Right ventricle myocardium inferior (tissue), 1 donor: Measurements from ENCODE around the gene SLFN12L. TPM values are rescaled to one million over a fixed set of nuclear protein-coding genes. Genes with fewer than 3 reads are reported as not detected.
"Not testable (repeated sequence)": the region's sequence is repeated elsewhere in the genome, so short reads cannot be mapped to it uniquely, and the experiment has no call there.

Experiments
- ATAC-seq: fragments of 200-7000 bp; cut with Tn5 transposase; one replicate; pipeline ENCODE4 v1.9.1; 2020; ENCODE audit warnings: mild to moderate bottlenecking, moderate library complexity
- DNase-seq: peaks from one replicate; pipeline ENCODE4 v3.0.0; 2021; ENCODE audit errors: missing footprints
- intact Hi-C: fragments of 100-400 bp; cut with DNase I; formaldehyde crosslinking; loops from one replicate; pipeline ENCODE4 v1.11.0; 2022
- total RNA-seq: library from RNA; stranded (reverse); fragmentation: NEBNext Ultra II Directional; extraction: Animal tissue kit (Norgen Biotek cat#: 25700); gene quantifications from one replicate; pipeline ENCODE4 v1.2.1, GENCODE V29; 2021
- donor health status: DM: no; HTN: yes; CAD: no; lungs with severe emphysema.

Gene SLFN12L
- total RNA-seq, 1 donor from 2014 or later, result 0.32 TPM

DNA sequence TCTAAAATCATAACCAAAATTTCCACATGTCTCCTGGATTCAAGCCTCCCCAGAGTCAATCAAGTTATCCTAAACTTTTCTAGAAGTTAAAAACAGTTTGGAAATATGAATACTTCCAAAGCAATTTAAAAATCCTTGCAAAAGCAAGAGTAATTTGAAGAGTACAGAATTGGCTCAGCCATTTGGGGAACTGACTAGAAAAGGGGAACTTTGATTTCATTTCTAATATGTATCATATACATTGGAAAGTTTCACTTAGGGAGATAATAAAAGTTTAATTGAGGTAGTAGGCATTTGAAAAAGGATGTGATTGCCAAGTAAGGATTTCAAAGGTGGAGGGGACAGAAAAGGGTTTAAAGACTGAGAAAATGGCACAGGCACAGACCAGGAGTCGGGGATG lies 9.0 kb upstream of the SLFN12L start:
- intact Hi-C loops, result no loop called here
- ATAC-seq (no peak), DNase-seq (no peak)

DNA sequence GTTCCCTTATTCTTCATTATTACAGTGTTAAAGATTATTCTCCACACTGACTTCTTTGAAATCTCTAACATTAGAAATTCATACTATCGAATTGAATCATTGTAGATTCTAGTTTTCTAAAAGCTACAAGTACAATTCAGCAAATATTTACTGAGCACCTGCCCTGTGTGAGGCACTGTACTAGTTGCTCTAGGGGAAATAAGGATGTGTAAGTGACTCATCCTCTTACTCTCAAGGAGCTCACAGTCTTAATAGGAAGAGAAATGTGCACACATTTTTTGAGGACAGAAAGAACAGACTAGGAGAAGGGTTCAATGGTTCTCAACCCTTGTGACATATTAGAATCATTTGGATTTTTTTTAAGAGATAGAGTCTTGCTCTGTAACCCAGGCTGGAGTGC lies 7.7 kb upstream of the SLFN12L start:
- intact Hi-C loops, result no loop called here
- ATAC-seq (no peak), DNase-seq (no peak)

GRCh38 chr17:35543856-35544255 lies 6.4 kb upstream of the SLFN12L start:
- intact Hi-C loops, result no loop called here
- DNase-seq, result no peak
- no peak for ATAC-seq

DNA sequence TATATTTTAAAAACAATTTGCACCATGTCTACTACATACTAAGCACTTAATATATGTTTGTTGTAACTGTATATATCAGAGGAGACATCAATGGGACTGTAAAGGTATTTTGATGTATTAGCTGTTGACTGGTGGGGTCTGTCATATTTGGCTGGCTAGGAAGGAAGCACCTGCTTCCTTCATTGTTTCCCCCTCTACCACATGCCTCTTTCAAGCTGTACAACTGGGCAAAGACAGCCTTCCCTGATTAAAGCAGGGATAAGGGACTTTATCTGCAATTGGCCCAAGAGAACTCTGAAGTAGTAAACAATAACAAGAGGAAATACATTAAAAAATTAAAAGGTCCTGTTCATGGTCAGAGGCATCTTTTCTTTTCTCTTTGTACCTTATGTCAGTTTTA lies 5.5 kb upstream of the SLFN12L start:
- intact Hi-C loops, result no loop called here
- ATAC-seq, result no peak
- DNase-seq, result no peak

GRCh38 chr17:35541434-35541833 lies 4.0 kb upstream of the SLFN12L start:
- no peak for ATAC-seq
- intact Hi-C loops, result no loop called here

GRCh38 chr17:35540589-35541404 lies 3.3 kb upstream of the SLFN12L start:
- ATAC-seq (peak; percentile 40), DNase-seq (peak; percentile 71)
- intact Hi-C loops, result no loop called here

More at GRCh38 chr17:35541434-35541833, 4.0 kb upstream of the SLFN12L start:
- DNase-seq, result no peak

GRCh38 chr17:35539659-35540026 lies 2.2 kb upstream of the SLFN12L start:
- ATAC-seq (no peak), DNase-seq (no peak)
- intact Hi-C loops, result loop anchor here (2.0 to 5.0 kb wide), 3 partner anchors 167 to 295 kb away; partner anchors contain the start of gene SLFN11

DNA sequence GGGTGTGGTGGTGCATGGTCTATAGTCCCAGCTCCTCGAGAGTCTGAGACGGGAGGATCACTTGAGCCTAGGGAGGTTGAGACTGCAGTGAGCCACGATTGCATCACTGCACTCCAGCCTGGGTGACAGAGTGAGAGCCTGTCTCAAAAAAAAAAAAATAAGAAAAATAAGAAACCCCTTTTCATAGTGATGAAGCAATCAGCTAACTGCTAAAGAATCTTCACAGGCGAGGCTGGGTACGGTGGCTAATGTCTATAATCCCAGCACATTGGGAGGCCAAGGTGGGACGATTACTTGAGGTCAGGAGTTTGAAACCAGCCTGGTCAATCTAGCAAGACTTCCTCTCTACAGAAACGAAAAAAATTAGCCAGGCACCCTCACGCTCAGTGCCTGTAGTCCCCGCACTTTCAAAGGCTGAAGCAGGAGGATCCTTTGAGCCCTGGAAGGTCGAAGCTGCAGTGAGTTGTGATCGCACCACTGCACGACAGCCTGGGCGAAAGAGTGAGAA lies 760 bp downstream of the SLFN12L start:
- DNase-seq, result no peak
- ATAC-seq, result no peak

GRCh38 chr17:35535406-35535805 lies 2.1 kb downstream of the SLFN12L start:
- intact Hi-C loops, result loop anchor here (5.0 kb wide), 1 partner anchor 163 kb away; the partner anchor contains the start of gene SLFN11
- not testable (repeated sequence) for ATAC-seq, DNase-seq

More for the DNA sequence above, 760 bp downstream of the SLFN12L start:
- intact Hi-C loops, result loop anchor here (5.0 kb wide), 1 partner anchor 164 kb away; the partner anchor contains the start of gene SLFN11

- ATAC-seq, result no peak
- intact Hi-C loops, result loop anchor here (5.0 kb wide), 1 partner anchor 162 kb away; the partner anchor contains the start of gene SLFN11
Measured at GRCh38 chr17:35534576-35535093, 2.8 kb downstream of the SLFN12L start.

DNA sequence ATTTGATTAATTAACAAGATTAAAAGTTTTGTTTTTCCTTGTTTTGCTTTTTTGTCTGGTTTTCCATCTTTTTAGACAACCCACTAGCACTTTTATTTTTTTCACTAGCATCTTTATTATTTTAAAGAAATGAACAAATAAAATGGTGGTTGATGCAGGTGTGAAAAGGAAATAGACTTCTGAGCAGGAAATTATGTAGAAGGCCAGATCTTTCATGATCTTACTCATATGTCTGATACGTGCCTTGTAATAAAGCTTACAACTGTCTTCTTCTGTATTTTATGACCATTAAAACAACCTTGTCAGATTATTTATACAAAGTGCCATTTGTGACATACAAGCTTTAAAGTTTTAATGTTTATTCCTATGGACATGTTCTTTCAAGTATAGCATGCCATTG lies 6.3 kb downstream of the SLFN12L start:
- ATAC-seq (no peak), DNase-seq (no peak)
- intact Hi-C loops, result no loop called here

More at GRCh38 chr17:35534576-35535093, 2.8 kb downstream of the SLFN12L start:
- no peak for DNase-seq

DNA sequence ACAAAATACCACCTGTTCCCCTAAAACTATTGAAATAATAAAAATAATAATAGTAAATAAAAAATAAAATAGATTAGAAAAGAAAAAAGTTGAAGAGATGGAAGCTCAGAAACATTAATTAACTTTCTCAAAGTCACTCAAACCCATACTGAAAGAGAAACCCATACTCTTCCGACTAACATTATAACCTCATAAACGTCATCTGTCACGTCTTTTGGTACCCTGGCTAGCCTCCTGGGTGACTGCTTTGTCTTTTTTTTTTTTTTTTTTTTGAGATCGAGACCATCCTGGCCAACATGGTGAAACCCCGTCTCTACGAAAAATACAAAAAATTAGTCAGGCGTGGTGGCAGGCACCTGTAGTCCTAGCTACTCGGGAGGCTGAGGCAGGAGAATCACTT lies 7.6 kb downstream of the SLFN12L start:
- intact Hi-C loops, result no loop called here
- DNase-seq, result no peak

GRCh38 chr17:35529326-35529725 lies 8.2 kb downstream of the SLFN12L start:
- DNase-seq, intact Hi-C loops, ATAC-seq: not testable (repeated sequence)

More for the DNA sequence above, 7.6 kb downstream of the SLFN12L start:
- no peak for ATAC-seq

GRCh38 chr17:35523296-35523695 lies 14.2 kb downstream of the SLFN12L start:
- intact Hi-C loops, result no loop called here
- DNase-seq (no peak), ATAC-seq (no peak)

DNA sequence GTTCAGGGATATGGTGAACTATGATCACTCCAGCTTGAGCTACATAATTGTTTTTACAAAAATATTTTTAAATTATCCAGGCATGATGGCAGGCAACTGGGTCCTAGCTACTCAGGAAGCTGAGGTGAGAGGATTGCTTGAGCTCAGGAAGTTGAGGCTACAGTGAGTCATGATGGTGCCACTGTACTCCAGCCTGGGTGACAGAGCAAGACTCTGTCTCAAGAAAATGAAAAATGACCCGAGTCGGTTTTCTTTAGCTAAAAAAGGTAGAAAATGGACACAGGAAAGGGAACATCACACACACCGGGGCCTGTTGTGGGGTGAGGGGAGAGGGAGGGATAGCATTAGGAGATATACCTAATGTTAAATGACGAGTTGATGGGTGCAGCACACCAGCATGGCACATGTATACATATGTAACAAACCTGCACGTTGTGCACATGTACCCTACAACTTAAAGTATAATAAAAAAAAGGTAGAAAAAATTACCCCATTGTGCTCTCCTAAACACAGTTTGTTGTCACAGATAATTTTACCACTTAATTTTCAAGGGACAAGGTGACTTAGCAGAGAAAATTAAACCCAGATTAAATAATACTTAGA lies 15.7 kb downstream of the SLFN12L start:
- ATAC-seq, intact Hi-C loops, DNase-seq: not testable (repeated sequence)

DNA sequence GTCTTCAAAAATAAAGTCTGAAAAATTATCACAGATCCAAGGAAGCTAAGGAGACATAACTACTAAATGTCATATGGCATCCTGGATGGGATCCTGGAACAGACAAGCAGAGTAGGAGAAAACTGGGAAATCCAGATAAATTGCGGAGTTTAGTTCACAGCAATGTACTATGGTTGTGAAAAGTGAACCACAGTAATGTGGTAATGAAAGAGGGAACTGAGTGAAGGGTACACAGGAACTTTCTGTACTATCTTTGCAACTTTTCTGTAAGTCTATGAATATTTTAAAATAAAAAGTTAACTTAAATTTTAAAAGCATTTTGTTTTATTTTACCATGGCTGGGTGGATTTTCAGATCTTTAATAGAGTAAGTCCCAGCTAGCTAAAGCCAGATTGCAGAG lies 16.3 kb downstream of the SLFN12L start:
- intact Hi-C loops, result no loop called here
- ATAC-seq (no peak), DNase-seq (no peak)

GRCh38 chr17:35519906-35520442 lies 17.5 kb downstream of the SLFN12L start:
- ATAC-seq (no peak), DNase-seq (no peak)
- intact Hi-C loops, result no loop called here

DNA sequence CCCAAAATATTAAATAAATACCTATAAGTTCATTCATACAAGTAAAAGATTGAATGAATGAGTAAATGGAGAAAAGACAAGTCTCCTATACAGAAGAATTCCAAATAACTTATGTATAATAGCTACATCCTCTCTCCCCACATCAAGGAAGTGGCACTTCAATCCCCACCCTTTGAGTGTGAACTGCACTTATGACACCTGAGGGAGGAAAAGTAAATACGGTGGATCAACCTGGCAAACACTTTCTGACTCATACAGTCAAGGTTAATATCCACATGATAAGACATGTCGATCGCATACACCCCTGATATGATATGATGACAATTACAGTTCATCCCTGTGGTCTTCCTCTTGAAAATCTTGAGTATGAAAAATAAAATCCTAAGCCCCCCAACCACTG lies 18.0 kb downstream of the SLFN12L start:
- intact Hi-C loops, result no loop called here
- DNase-seq (no peak), ATAC-seq (no peak)

GRCh38 chr17:35518431-35518830 lies 19.0 kb downstream of the SLFN12L start:
- intact Hi-C loops, DNase-seq, ATAC-seq: not testable (repeated sequence)
